ENCODE results near the gene KTN1. TPM values are rescaled to one million over a fixed set of nuclear protein-coding genes. Genes with fewer than 3 reads are reported as not detected.

Gene KTN1
- total and polyA plus RNA-seq, 8 donors: 29.0 to 98.1 (median 71.3) TPM

DNA sequence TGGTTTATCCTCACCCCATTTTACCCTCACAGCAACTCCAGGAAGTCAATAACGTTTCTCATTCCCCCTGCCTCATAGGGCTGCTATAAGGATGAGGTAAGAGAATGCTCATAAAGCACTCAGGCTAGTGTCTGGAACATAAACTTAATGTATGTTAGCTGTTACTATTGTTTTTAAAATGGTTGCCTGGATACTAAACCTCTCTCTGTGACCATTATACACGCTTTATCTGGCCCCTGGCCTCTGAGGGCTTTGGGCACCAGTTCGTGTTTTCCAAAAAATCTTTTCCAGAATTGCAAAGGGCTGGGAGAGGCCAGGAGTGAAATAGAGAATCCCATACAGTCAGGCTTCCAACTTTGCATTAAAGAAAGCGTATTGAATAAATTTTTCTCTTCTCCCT is 113.9 kb downstream of the KTN1 start:
- no peak overlapping the region for H3K27ac ChIP-seq
- DNase-seq: no peak
- H3K9me3 ChIP-seq: no peaks in the 10 kb centered on the region
- H3K4me3 ChIP-seq: no peak overlapping the region
- no peaks in the 10 kb centered on the region for H3K36me3 ChIP-seq
- FAIRE-seq: no peak
- H3K27me3 ChIP-seq: no peaks in the 10 kb centered on the region
- no peak for ATAC-seq
- intact Hi-C loops (cut with DNase I): no loop called here
- TF ChIP-seq, protein P1, sequence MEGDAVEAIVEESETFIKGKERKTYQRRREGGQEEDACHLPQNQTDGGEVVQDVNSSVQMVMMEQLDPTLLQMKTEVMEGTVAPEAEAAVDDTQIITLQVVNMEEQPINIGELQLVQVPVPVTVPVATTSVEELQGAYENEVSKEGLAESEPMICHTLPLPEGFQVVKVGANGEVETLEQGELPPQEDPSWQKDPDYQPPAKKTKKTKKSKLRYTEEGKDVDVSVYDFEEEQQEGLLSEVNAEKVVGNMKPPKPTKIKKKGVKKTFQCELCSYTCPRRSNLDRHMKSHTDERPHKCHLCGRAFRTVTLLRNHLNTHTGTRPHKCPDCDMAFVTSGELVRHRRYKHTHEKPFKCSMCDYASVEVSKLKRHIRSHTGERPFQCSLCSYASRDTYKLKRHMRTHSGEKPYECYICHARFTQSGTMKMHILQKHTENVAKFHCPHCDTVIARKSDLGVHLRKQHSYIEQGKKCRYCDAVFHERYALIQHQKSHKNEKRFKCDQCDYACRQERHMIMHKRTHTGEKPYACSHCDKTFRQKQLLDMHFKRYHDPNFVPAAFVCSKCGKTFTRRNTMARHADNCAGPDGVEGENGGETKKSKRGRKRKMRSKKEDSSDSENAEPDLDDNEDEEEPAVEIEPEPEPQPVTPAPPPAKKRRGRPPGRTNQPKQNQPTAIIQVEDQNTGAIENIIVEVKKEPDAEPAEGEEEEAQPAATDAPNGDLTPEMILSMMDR (IDR thresholded peaks at IDR 0.05): no peak
- 72 to 82% methylated on average over 4 of the region's 4 CpGs for WGBS, 2 donors
- no peaks in the 10 kb centered on the region for H3K4me1 ChIP-seq

DNA sequence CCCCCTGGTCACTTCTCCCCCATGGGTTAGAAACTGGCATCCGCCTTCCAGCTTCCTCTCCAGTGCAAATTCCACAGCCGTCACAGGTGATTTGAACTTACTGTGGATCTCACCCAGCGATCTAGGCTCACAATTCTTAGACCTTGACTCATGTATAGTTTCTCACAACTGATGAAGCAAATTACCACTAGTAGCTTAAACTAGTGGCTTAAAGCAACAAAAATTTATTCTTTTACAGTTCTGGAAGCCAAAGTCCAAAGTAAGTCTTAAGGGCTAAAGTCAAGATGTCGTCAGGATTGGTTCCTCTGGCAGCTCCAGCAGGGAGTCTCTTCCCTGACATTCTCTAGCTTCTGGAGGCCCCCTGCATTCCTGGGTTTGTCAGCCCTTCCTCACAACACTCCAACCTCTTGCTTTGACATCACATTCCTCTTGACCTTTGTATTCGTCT is 117.4 kb downstream of the KTN1 start:
- intact Hi-C loops (cut with DNase I): no loop called here
- no peak overlapping the region for H3K27ac ChIP-seq
- no peak overlapping the region for H3K4me3 ChIP-seq
- ATAC-seq (no peak), FAIRE-seq (no peak), DNase-seq (no peak)
- no peaks in the 10 kb centered on the region for H3K36me3 ChIP-seq
- H3K9me3 ChIP-seq: no peaks in the 10 kb centered on the region
- no peaks in the 10 kb centered on the region for H3K4me1 ChIP-seq
- WGBS, 2 donors: 86 to 89% methylated on average over 5 of the region's 5 CpGs
- TF ChIP-seq, protein P1 (IDR thresholded peaks at IDR 0.05): no peak
- no peaks in the 10 kb centered on the region for H3K27me3 ChIP-seq

DNA sequence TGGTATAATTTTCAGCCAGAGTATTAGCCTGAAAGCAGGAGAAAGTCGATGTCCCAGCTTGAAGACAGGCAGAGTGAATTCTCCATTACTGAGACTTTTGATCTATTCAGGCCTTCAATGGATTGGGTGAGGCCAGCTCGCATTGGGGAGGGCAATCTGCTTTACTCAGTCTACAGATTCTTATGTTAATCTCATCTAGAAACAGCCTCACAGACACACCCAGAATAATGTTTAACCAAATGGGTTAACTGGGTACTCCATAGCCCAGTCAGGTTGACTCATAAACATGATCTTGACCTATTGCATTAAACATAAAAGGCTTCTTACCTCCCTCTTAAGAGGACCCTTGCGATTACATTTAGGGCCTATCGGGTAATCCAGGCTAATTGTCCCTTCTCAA is 118.0 kb downstream of the KTN1 start:
- WGBS, 2 donors: 86 to 88% methylated on average over 4 of the region's 4 CpGs
- H3K27me3 ChIP-seq: no peaks in the 10 kb centered on the region
- H3K27ac ChIP-seq: no peak overlapping the region
- ATAC-seq: no peak
- TF ChIP-seq, protein P1 (IDR thresholded peaks at IDR 0.05): no peak
- intact Hi-C loops (cut with DNase I): no loop called here
- no peak for DNase-seq
- H3K9me3 ChIP-seq: no peaks in the 10 kb centered on the region
- no peaks in the 10 kb centered on the region for H3K4me1 ChIP-seq
- no peak for FAIRE-seq
- H3K4me3 ChIP-seq: no peak overlapping the region
- H3K36me3 ChIP-seq: no peaks in the 10 kb centered on the region

DNA sequence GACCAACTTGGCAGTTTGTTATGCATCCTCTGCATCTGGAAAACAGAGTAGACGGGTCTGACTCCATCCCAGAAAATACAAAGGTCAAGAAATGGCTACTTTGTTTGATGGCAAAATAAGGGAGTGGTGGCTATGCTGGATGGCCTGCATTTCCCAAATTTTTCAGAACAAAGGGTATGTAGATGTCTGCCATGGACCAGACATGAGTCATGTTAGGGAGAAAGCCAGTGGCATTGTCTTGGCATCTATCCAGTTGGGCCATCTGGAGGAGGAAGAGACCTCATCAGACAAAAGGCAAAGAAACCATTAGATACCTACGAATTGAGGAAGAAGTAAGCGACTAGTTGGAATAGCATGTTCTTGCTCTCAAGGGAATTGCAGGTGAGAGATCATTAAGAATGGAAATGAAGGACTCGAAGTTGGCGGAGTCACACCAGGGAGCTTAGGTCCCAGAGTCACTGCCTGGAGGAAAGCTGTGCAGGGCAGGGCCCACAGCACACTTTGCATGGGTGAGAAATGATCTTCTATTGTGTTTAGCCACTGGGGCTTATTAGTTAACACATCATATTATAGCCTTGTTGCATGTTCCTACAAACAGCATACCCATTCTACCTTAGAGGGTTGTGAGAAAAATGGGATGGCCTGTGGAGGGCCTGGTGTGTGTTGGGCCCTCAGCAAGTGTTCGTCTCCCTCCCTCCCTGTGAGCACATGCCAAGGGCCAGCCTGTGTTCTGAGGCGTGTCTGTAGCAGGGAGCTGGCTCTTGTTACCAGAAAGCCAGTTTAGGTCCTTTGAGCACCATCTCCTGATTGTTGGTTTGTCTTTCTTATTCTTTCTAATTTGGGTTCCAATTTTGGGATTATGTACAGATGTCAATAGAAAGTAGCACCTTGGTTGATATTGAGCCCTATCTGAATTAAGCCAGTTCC is 119.4 kb downstream of the KTN1 start:
- TF ChIP-seq, protein P1 (IDR thresholded peaks at IDR 0.05): no peak
- H3K27me3 ChIP-seq: no peaks in the 10 kb centered on the region
- no peak for DNase-seq
- no peaks in the 10 kb centered on the region for H3K36me3 ChIP-seq
- H3K9me3 ChIP-seq: no peaks in the 10 kb centered on the region
- ATAC-seq: no peak
- no peak overlapping the region for H3K4me3 ChIP-seq
- intact Hi-C loops (cut with DNase I): loop anchor here in 1 of 3 donors (10.0 kb wide), 2 partner anchors 635 to 775 kb away; no protein-coding TSS in a partner anchor
- 92 to 93% methylated on average over 7 of the region's 7 CpGs for WGBS, 2 donors
- no peak for FAIRE-seq
- H3K27ac ChIP-seq: no peak overlapping the region
- no peaks in the 10 kb centered on the region for H3K4me1 ChIP-seq

DNA sequence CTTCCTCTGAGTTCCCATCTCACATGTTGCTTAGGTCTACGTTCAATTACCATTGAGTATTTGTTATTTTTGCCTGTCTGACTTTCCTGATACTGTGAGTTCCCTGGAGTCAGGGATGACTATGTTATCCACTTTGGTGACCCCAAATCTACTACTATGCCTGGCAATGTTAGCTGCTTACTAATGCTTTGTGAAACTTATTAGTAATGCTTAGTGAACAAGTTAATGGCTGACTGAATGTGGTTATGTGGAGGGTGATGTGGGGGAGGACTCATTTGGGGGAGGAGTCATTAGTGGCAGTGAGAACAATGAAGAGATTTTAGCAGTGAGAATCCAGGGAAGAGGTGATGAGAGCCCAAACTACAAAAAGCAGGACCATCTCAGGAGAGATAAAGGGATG is 121.6 kb downstream of the KTN1 start:
- intact Hi-C loops (cut with DNase I): loop anchor here in 1 of 3 donors (10.0 kb wide), 2 partner anchors 633 to 773 kb away; no protein-coding TSS in a partner anchor
- Histone ChIP-seq H3K4me3 (no peak overlapping the region), H3K27me3 (no peaks in the 10 kb centered on the region), H3K27ac (no peak overlapping the region), H3K36me3 (no peaks in the 10 kb centered on the region), H3K4me1 (peaks cover 0 to 6% (median 0%) of the 10 kb centered on the region in 3 donors), H3K9me3 (no peaks in the 10 kb centered on the region)
- ATAC-seq (no peak), DNase-seq (no peak), FAIRE-seq (no peak)
- 91 to 97% methylated on average over 1 of the region's 1 CpG for WGBS, 2 donors
- TF ChIP-seq, protein P1 (IDR thresholded peaks at IDR 0.05): no peak
